Measurements from ENCODE around the gene SLC2A9.

Gene SLC2A9

DNA sequence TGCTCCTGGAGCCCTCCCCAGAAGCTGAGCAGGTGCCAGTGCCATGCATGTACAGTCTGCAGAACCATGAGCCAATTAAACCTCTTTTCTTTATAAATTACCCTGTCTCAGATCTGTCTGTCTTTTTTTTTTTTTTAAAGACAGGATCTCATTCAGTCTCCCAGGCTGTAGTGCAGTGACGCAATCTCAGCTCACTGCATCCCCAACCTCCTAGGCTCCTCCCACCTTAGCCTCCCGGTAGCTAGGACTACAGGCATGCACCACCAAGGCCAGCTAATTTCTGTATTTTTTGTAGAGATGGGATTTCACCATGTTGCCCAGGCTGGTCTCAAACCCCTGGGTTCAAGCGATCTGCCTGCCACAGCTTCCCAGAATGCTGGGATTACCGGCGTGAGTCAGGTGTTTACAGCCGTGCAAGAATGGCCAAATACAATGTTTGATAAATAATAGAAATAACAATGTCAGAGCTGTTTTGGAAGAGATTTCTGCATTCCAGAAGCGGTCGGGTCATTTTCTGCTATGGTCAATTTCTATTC is 68.8 kb downstream of the SLC2A9 start:
- no peak for FAIRE-seq

DNA sequence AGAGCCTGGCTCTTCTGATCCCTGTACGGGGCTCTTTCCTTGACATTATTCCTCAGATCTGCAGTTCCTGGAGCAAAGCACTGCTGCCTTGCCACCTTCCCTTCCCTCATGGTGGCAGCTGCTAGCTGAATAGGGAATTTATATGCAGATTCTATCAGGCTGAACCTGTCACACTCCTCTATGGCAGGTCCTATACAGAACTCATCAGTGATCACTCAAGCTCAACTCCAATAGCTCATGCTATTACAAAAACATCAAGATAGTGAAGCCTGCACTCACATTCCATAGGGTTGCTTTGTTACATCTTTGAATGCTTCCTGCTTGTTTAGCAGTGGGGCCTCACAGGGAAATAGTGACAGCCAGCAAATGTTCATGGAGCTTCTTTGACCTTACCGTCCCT is 71.7 kb downstream of the SLC2A9 start:
- FAIRE-seq: no peak

DNA sequence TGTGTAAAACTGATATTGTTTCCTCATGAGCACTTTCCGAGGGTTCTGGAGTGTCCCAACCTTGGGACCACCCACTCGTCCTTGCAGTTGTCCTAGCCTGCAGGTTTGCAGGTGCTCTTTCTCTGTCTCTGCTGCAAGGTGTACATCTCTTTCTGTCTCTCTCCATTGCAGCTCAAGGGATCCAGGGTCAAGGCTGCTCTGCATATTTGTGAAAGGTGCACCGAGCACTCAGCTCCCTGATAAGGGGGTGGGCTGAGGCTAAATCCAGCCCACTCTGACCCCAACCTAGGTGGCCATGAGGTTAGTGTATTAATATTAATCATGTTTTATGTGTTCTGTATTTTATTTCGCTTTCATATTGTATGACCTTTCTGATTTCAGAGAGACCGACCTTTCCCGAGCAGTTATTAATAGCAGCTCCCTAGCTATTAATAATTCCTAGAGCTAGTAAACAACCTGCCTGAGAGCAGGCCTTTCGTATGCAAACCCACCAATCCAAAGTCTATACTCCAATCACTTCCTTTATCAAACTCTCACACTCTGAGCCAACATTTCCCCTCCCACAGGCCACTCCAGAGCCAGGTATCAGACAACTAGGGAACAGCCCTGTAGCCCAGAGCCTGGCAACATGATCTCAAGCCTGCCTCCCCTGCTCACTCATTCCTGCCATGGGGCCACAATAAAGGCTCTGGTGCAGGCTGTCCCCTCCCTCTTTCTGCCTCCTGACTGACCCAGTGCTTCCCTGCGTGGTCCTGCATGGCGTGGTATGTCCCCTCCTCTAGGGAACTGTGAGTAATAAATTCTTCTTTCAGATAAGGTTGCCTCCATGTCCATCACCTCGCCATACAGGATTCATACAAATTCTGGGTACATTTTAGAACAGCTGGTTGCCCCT is 73.9 kb downstream of the SLC2A9 start:
- FAIRE-seq: no peak

DNA sequence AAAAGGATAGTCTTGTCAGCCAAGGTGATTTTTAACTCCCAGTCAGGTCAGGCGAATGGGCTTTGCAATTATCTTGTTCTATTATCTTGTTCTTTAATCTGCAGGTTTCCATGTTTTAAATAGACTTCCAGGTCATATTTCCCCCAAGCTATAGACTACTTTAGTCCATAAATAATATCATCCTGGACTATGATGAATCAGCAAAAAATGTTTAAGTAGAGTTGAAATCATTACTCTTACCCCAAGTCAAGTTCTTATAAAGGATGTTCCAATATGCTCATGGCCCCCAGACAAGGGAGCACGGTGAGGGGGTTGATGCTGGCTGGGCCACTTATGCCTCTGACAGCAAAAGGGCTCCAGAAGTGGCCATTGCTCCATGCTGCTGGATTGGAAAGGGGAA is 75.1 kb downstream of the SLC2A9 start:
- FAIRE-seq: no peak

DNA sequence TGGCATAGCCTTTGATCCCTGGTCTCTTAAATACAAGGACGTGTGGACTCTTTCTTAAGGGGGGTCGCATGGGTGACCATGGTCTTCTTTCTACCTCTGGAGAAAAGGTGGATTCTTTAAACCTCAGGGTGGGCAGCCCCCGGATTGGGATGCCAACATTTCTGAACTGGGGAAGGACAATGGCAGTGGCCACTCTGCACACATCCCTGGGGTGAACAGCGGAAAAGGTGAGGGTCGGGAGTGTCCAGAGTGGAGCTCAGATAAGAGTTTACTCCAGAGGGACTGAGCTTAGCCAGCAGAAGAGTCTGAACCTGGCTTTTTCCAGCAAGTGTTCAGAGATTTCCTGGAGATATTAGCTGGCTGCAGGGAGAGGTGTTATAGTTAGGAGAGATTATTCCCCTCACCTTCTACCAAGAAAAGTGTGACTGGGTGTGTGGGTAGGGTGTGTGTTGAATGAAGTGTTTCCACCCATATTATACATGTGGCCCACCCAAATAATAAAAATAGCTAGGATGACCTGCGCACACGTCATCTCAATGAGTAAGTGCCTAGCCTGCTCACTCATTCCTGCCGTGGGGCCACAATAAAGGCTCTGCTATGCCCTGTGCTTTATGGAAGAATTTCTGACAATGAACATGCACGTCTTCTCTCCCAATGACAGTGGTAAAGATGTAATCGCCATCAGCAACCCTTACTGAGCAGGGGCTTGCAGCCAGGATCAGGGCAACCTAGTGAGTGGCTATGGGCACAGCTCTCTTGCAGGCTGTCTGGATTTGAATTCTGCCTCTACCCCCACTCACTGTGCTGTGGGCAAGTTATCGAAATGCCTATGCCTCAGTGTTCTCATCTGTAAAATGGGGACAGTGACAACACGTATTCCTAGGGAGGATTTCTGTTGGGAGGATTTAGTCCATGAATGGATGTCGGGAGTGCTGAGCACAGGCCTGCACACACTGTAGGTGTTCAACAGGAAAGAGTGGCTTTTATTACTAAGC is 76.6 kb downstream of the SLC2A9 start:
- no peak for FAIRE-seq

DNA sequence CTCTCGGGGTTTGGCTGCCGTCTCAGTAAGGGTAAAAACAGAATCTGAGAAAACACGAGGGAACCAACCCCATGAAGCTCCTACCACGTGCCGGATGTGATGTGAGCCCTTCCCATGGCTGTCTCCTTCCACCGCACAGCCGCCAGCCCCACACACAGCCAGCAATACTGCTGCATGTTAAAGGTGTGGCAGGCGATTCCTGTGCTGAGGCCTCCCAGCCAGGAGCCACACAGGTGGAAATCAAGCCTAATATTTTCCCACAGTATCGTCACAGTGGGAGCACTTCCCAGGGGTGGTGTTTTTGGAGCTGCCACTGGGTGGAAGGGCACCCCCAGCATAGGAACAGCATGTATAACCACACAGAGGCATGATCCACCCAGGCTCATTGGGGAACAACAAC is 77.5 kb downstream of the SLC2A9 start:
- FAIRE-seq: no peak

DNA sequence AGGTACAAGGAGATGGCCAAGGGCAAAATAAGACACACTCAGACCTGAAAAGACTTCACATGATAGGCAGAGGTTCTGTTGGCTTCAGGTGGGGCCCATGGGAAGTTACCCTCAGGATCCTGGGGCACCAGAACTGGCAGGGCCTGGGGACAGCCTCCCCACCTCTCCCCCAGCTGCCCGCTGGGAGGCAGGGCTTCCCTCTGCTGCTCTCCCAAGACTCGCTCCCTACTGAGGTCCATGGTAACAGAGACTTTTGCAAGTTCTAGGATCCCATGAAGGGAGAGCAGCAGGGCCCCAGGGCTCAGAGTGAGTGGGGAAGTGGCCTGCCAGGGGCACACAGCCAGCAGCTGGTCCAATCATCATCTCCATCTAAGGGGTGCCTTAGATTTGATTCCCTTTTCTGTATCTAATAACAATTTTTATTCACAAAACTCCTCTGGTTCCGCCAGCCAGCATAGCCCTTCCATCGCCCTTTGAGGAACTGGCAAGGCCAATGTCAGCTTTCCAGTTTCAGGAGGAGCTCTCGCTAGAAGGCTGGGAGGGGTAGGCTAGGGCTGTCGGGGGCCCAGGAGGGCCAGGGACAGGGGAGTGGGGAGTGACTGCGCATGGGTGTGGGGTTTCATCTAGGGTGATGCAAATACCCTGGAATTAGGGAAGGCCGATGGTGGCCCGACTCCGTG is 78.2 kb downstream of the SLC2A9 start:
- no peak for FAIRE-seq

DNA sequence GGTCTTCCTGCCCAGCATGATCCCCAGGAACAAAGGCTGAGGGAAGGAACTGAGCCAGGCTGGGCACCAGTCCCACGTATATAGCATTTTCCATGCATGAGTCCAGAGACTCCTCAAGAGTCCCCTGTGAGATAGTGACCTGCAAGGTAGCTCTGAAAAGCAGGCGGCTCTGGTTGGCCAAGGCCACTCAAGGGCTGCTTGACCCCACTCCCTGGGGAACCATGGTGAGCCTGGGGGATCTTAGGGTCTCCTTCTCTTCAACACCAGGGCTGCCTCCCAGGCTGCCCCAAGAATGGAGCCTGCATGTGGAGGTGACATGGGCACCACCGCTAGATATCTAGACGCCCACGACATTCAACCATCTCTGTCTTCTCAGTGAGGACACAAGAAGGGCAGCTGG is 79.2 kb downstream of the SLC2A9 start:
- FAIRE-seq: no peak

DNA sequence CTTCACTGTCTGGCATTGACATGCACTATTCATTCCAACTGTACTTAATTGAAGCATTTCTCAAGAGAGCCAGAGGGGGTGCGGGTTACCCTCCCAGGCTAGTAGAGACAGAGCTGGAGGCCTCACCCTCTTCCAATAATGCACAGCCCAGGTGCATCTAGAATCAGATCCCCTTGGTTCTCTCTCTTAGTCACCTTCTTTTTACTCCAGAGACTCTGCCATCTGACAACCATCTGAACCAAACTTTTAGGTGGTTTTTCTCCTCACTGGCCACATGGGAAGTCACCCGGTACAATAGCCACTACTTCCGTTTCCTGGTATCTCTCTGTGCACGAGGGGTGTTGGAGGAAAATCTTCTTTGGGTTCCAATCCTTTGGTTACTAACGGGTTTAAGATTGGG is 81.3 kb downstream of the SLC2A9 start:
- no peak for FAIRE-seq

DNA sequence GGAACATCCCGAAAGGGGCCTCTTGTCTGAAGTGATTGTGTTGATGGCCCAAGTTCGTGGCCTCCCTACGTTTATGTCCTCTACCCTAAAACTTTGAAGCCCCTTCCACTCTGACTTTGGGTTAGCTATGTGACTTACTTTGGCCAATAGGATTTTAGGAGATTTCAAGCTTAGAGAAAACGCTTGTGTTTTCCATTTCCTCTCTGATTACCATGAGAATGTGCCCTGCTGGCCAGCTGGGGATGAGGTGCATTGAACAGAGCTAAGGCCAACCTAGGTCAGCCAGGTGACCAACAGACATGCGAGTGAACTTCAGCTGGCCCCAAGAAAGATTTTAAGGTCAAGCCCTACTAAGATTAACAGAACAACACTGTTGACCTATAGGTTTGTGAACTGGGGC is 82.4 kb downstream of the SLC2A9 start:
- no peak for FAIRE-seq

DNA sequence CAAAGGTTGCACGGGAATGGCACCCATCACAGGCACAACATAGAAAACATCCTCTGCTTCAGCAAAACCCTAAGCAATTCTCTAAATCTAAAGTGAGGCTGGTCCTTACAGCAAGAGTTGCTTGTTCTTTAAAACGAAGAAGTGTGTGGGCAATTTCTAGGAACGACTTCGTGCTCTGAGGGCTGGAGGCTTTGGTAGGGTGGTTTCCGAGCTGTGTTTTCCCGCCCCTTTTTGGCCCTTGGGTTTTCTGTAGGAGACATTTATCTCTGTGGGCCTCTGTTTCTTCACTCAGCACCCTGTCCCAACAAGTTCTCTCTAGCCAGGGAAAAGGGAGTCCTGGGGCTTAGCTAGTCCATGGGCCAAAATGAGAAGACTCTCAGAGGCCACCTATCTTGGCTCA is 84.2 kb downstream of the SLC2A9 start:
- FAIRE-seq: no peak

DNA sequence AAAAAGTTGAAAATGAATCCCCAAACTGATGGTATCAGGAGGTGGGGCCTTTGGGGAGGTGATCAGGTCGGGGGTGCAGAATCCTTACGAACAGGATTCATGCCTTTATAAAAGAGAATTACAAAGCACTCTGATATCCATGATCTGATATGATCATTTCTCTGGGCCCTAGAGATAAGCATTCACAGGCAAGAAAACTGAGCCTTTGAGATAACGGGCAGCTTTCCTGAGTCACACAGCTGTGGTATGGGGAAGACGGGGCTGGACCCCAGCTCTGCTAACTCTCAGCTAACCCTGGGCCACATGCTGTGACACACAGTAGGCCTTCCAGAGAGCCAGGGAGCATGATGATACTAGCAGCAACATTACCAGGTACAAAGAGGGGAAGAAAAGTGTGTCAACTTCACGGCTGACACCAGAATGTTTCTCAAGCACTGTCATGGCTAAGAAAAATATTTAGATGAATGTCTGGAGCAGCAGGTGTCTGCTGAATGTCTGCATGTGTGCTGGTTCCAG is 85.1 kb downstream of the SLC2A9 start:
- FAIRE-seq: no peak

DNA sequence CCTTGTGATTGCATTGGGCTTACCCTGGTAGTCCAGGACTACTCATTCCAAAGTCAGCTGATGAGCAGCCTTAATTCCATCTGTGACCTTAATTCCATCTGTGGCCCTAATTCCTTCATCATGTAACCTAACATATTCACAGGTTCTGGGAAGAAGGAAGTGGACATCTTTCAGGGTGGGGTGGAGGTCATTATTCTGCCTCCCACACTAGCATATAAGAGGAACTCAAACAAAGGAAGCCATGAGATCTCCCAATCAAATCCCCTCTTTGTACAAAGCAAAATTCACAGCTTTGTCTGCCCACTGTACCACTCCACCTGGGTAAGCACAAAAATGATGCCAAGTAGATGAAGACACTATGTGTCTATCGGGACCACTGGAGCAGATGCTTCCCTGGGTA is 87.3 kb downstream of the SLC2A9 start:
- no peak for FAIRE-seq

DNA sequence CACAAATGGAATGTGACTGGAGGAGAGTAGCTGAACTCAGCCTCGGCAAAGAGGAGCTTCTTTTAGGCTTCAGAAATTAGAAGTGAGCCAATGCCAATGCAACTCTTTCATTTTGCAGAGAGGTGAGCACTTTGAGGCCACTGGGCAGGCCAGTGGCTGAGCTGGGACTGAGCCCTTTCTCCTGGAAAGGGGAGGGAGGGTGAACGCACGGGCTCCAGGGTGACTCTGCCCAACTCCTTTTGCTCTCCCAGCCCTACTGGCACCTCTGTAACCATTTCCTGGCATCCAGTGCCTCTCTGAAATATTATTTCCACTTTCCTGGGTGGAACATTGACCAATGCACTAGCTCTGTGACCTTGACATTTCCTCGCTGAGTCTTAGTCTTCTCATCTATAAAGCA is 88.1 kb downstream of the SLC2A9 start:
- no peak for FAIRE-seq

DNA sequence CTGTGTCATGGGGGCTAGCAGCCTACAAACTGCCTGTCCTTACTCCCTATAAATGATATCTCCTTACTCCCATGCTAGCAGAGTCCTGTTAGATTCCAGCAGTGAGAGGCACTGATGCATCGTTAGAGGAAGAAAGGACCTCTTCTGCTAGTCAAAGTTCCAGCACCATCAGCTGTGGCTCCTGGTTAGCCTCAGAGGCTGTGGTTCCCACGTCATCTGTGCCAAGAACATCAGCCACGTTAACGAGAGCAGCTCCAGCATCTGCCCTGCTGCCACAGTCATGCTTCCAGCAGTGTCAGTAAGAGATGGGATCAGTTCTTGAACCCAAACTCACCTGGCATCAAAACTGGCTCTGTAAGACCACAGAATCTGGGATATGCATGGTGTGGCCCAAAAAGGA is 88.5 kb downstream of the SLC2A9 start:
- FAIRE-seq: no peak

DNA sequence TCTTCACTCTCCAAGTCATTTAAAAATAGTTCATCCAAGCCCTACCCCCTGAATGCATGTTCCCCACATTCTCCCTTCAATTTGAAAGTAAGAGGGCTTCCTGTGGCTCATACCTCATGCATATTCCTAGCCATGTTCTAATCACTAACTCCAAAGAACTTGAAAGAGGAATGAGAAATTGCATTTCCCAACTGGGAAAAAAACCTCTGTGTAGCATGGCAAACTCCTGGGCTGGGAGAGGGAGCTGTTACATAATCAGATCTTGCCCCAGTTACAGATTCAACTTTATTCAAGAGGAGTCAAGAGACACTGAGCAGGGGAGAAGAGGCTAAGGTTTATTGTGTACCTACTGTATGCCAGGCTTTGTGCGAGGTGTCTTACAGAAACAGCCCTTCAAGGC is 90.2 kb downstream of the SLC2A9 start:
- FAIRE-seq: no peak

DNA sequence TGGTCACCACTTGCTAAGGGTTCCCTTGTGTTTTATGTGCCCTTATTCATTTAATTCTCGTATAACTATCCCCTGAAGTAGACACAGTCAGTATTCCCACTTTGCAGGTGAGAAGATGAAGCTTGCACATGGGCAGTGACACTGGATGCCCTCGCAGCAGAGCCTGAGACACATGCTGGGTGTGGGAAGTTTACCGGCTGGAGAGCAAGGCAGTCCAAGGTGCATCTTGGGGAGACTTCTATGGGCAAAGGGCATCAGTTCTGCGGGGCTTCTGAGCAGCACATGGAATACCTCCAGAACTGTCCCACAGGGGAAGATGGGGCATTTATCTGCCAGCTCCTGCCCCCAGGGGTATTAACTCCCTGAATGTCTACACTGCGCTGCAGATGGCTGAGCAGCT is 92.2 kb downstream of the SLC2A9 start:
- FAIRE-seq: no peak

DNA sequence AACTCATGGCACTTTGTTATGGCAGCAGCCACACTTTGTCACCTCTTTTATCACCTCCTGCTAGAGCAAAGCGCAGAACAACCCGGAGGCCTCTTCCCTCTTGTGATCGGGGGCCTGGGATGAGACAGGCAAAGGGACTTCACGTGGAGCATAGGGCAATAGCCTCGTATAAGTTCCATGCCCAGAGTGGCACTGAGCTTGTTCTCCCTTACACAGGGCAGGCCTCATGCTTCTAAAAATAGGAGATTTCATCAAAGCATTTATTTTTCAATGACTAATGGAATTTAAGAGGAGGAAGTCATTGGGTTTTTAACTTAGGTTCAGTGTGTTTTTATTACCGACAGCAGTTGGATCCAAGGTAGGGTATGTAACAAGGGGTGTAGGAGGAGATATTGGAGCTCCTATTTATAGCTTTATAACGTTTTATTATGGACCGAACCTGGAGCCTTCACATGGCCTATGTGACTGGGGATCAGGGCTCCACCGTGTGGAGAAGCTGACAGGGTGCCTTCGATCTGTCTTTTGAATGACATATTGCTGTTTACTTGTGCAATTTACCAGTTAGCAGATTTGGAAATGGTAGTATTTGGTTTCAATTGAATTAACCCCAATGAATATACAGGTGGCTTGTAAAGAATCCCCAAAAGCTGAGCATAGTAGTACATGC is 93.8 kb downstream of the SLC2A9 start:
- no peak for FAIRE-seq

DNA sequence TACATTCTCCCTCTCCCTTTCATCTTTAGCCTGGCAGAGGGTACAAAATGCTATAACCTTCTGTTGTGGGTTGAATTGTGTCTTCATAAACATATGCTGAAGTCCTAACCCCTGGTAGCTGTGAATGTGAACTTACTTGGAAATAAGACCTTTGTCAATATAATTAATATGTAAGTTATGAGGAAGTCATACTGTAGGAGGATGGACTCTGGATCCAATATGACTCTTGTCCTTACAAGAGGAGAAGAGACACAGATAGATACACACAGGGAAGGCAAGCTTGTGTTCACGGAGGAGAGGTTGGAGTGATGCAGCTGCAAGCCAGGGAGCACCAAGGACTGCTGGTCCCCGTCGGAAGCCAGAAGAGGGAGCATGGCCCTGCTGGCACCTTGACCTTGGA is 94.7 kb downstream of the SLC2A9 start:
- no peak for FAIRE-seq

DNA sequence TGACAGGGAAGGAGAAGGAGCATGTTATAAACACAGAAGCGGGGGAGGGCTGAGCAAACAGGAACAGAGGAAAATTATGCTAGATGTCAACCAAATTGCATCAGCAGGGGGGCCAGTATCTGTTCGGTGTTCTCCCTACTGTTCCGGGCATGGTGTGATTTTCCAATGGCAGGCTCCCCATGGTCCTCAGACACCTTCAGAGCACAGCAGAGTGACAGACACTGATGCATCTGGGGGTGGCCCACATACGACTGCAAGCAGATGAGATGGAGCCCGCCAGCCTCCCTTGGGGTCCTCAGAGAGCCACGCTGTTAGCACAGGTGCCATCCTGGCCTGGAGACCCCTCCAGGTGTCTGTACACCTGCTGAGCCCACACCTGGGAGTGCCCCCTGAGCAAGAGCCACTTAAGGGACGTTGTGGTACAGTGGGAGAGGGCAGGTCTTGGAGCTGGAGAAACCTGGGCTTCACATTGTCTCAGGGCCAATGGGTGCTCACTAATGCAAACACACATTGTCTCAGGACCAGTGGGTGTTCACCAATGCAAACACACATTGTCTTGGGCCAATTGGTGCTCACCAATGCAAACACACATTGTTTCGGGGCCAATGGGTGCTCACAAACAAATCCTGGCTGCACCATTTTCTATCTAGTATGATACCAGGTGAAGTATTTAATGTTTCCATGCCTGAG is 95.4 kb downstream of the SLC2A9 start:
- no peak for FAIRE-seq

DNA sequence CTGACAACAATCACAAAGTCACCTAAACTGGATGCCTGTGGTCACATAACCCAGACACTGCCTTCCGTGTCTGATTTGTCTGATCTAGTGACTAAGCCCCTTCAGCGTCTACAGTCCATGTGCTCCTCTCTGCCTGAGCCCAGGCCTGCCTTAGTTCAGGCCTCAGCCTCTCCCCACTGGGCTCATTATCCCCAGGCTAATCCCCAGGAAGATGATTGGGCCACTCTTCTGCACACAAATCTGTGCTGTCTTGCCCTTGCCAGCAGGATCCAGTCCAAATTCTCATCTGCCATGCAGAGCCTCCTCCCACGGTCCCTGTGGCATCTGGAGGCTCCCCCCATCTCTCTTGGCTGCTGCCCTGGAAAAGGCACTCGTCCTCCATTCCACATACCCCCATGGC is 96.5 kb downstream of the SLC2A9 start:
- FAIRE-seq: no peak
